ENCODE measurements around the gene PCDH8. TPM values are rescaled to one million over a fixed set of nuclear protein-coding genes. Genes with fewer than 3 reads are reported as not detected.
A peak's percentile ranks its signal among the peaks of the same experiment; 100 is the strongest.

The PCDH8 gene
- total and polyA plus RNA-seq, 2 experiments from 2014 or later, result 0.36 to 1.7 TPM

DNA sequence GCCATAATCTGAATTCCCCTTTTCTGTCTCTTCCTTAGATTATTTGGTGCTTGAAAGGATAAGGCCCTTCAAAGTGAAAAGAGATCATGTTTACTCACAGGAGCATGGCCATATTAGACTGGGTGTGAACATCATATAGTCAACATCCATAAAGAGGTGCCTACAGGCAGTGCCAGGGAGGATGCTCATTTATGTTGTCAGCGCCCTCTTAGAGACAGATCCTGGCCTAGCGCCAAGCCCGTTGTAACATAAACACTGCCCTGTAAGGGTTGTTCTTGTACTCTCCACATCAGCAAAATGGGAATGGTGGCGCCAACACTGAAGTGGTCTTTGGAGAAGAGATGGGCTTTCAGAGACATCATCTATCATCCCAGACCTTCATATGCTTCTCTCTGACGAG is 16.1 kb downstream of the PCDH8 start:
- Histone ChIP-seq H4K20me1 (replicated peaks; ENCODE audit: insufficient read depth) (no peaks in the 10 kb centered on the region), H3F3A (replicated peaks; ENCODE audit: low read depth) (no peaks in the 10 kb centered on the region), H3K9me2 (ENCODE audit: insufficient read depth) (no peaks in the 10 kb centered on the region), H3K36me3 (ENCODE audit: insufficient read depth) (no peaks in the 10 kb centered on the region), H3K4me3 (no peak overlapping the region), H3K4me1 (ENCODE audit: insufficient read depth) (peaks cover 16% of the 10 kb centered on the region; the same call in 1 of the 2 replicates), H3K27me3 (ENCODE audit: insufficient read depth) (no peaks in the 10 kb centered on the region), H3K4me2 (no peak overlapping the region), H2AFZ (no peak overlapping the region), H3K27ac (ENCODE audit: low read depth) (no peak overlapping the region), H3K79me2 (replicated peaks; ENCODE audit: insufficient read depth) (no peaks in the 10 kb centered on the region)
- no peak for DNase-seq (ENCODE audit: low spot score)
- no peak overlapping the region for H3K4me3 Mint-ChIP-seq
- peaks cover 22% of the 10 kb centered on the region for H3K4me1 Mint-ChIP-seq
- H3K9me3 Mint-ChIP-seq, result no peaks in the 10 kb centered on the region
- peak; percentile 22; the same call in 1 of the 3 replicates for ATAC-seq
- TF ChIP-seq EZH2 (IDR thresholded peaks at IDR 0.05; ENCODE audit: low read depth, unreplicated experiment), result no peak
- TF ChIP-seq ZNF331 (CRISPR knock-in tag; IDR thresholded peaks at IDR 0.05; ENCODE audit: low read depth), result no peak
- TF ChIP-seq ZNF114 (CRISPR knock-in tag; IDR thresholded peaks at IDR 0.05), result no peak
- no peak for TF ChIP-seq ZNF462 (CRISPR knock-in tag; IDR thresholded peaks at IDR 0.05)
- TF ChIP-seq CTCF (conservative IDR thresholded peaks at IDR 0.05; ENCODE audit: low read depth in 2 of 2), result no peak
- no peak for TF ChIP-seq POLR2AphosphoS5 (IDR thresholded peaks at IDR 0.05; ENCODE audit: low read depth)
- no peak for TF ChIP-seq STAT1 (IDR thresholded peaks at IDR 0.05; ENCODE audit: unreplicated experiment)
- no peak for TF ChIP-seq ETS1 (IDR thresholded peaks at IDR 0.05)
- no peak for TF ChIP-seq CREB1 (CRISPR knock-in tag; IDR thresholded peaks at IDR 0.05; ENCODE audit: low read depth)
- TF ChIP-seq, protein P1, sequence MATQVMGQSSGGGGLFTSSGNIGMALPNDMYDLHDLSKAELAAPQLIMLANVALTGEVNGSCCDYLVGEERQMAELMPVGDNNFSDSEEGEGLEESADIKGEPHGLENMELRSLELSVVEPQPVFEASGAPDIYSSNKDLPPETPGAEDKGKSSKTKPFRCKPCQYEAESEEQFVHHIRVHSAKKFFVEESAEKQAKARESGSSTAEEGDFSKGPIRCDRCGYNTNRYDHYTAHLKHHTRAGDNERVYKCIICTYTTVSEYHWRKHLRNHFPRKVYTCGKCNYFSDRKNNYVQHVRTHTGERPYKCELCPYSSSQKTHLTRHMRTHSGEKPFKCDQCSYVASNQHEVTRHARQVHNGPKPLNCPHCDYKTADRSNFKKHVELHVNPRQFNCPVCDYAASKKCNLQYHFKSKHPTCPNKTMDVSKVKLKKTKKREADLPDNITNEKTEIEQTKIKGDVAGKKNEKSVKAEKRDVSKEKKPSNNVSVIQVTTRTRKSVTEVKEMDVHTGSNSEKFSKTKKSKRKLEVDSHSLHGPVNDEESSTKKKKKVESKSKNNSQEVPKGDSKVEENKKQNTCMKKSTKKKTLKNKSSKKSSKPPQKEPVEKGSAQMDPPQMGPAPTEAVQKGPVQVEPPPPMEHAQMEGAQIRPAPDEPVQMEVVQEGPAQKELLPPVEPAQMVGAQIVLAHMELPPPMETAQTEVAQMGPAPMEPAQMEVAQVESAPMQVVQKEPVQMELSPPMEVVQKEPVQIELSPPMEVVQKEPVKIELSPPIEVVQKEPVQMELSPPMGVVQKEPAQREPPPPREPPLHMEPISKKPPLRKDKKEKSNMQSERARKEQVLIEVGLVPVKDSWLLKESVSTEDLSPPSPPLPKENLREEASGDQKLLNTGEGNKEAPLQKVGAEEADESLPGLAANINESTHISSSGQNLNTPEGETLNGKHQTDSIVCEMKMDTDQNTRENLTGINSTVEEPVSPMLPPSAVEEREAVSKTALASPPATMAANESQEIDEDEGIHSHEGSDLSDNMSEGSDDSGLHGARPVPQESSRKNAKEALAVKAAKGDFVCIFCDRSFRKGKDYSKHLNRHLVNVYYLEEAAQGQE (IDR thresholded peaks at IDR 0.05; ENCODE audit: unreplicated experiment), result no peak
- no peak for TF ChIP-seq JUNB (IDR thresholded peaks at IDR 0.05; ENCODE audit: unreplicated experiment)
- TF ChIP-seq NANOG (IDR thresholded peaks at IDR 0.05; ENCODE audit: borderline replicate concordance), result no peak
- no peak for TF ChIP-seq EZH2phosphoT487 (IDR thresholded peaks at IDR 0.05; ENCODE audit: unreplicated experiment)
- H3K27me3 Mint-ChIP-seq (ENCODE audit: insufficient read depth, low read depth, poor library complexity), result peaks cover 3% of the 10 kb centered on the region
- H3K36me3 Mint-ChIP-seq (ENCODE audit: low read depth), result no peaks in the 10 kb centered on the region
- H3K27ac Mint-ChIP-seq, result no peak overlapping the region
